Measurements from ENCODE around the gene COA1. TPM values are rescaled to one million over a fixed set of nuclear protein-coding genes. Genes with fewer than 3 reads are reported as not detected.

COA1 gene
- total RNA-seq, 1 donor from 2014 or later, result 50.0 TPM

- no peaks in the 10 kb centered on the region for H3K27me3 ChIP-seq (ENCODE audit: control insufficient read depth, insufficient read depth, low read length)
- TF ChIP-seq CTCF (IDR thresholded peaks at IDR 0.05; ENCODE audit: insufficient read depth, low read length, severe bottlenecking), result no peak
- H3K4me3 ChIP-seq (ENCODE audit: low read depth, low read length), result no peak overlapping the region
- FAIRE-seq (no peak), DNase-seq (ENCODE audit: low read depth) (no peak)
- H3K36me3 ChIP-seq (ENCODE audit: control insufficient read depth, insufficient read depth, low read length), result no peaks in the 10 kb centered on the region
Observed at GRCh38 chr7:43760861-43761260, 31.5 kb upstream of the COA1 start.

- Histone ChIP-seq H3K27me3 (ENCODE audit: control insufficient read depth, insufficient read depth, low read length) (no peaks in the 10 kb centered on the region), H3K4me3 (ENCODE audit: low read depth, low read length) (peak overlapping the region; percentile 71), H3K36me3 (ENCODE audit: control insufficient read depth, insufficient read depth, low read length) (no peaks in the 10 kb centered on the region)
- DNase-seq (ENCODE audit: low read depth) (no peak), FAIRE-seq (no peak)
- no peak for TF ChIP-seq CTCF (IDR thresholded peaks at IDR 0.05; ENCODE audit: insufficient read depth, low read length, severe bottlenecking)
Observed at GRCh38 chr7:43758822-43759683, 29.7 kb upstream of the COA1 start.

- Histone ChIP-seq H3K27me3 (ENCODE audit: control insufficient read depth, insufficient read depth, low read length) (no peaks in the 10 kb centered on the region), H3K36me3 (ENCODE audit: control insufficient read depth, insufficient read depth, low read length) (no peaks in the 10 kb centered on the region), H3K4me3 (ENCODE audit: low read depth, low read length) (peak within 1 kb of the TSS; percentile 71)
- FAIRE-seq (no peak), DNase-seq (ENCODE audit: low read depth) (no peak)
- TF ChIP-seq CTCF (IDR thresholded peaks at IDR 0.05; ENCODE audit: insufficient read depth, low read length, severe bottlenecking), result no peak
Observed at GRCh38 chr7:43758029-43758821, 28.9 kb upstream of the COA1 start, which contains the start of gene BLVRA. Gene BLVRA (plus strand): TSS chr7:43758680. CDS start chr7:43771159, 12,479 bp downstream.

- FAIRE-seq (no peak), DNase-seq (ENCODE audit: low read depth) (no peak)
- Histone ChIP-seq H3K36me3 (ENCODE audit: control insufficient read depth, insufficient read depth, low read length) (no peaks in the 10 kb centered on the region), H3K4me3 (ENCODE audit: low read depth, low read length) (no peak overlapping the region), H3K27me3 (ENCODE audit: control insufficient read depth, insufficient read depth, low read length) (no peaks in the 10 kb centered on the region)
- no peak for TF ChIP-seq CTCF (IDR thresholded peaks at IDR 0.05; ENCODE audit: insufficient read depth, low read length, severe bottlenecking)
Observed at GRCh38 chr7:43757073-43757720, 27.9 kb upstream of the COA1 start.

- no peak overlapping the region for H3K4me3 ChIP-seq (ENCODE audit: low read depth, low read length)
- TF ChIP-seq CTCF (IDR thresholded peaks at IDR 0.05; ENCODE audit: insufficient read depth, low read length, severe bottlenecking), result no peak
- no peaks in the 10 kb centered on the region for H3K36me3 ChIP-seq (ENCODE audit: control insufficient read depth, insufficient read depth, low read length)
- H3K27me3 ChIP-seq (ENCODE audit: control insufficient read depth, insufficient read depth, low read length), result no peaks in the 10 kb centered on the region
- DNase-seq (ENCODE audit: low read depth) (peak; percentile 44), FAIRE-seq (no peak)
Observed at GRCh38 chr7:43756368-43757072, 27.2 kb upstream of the COA1 start.
